ENCODE results near the gene PPM1N.
A peak's percentile ranks its signal among the peaks of the same experiment; 100 is the strongest.

The PPM1N gene

GRCh38 chr19:45492137-45492626, 6.1 kb upstream of the PPM1N start:
- DNase-seq (ENCODE audit: low spot score), result no peak

- DNase-seq (ENCODE audit: low spot score), result no peak
Measured at GRCh38 chr19:45492627-45493470, 5.4 kb upstream of the PPM1N start.

DNA sequence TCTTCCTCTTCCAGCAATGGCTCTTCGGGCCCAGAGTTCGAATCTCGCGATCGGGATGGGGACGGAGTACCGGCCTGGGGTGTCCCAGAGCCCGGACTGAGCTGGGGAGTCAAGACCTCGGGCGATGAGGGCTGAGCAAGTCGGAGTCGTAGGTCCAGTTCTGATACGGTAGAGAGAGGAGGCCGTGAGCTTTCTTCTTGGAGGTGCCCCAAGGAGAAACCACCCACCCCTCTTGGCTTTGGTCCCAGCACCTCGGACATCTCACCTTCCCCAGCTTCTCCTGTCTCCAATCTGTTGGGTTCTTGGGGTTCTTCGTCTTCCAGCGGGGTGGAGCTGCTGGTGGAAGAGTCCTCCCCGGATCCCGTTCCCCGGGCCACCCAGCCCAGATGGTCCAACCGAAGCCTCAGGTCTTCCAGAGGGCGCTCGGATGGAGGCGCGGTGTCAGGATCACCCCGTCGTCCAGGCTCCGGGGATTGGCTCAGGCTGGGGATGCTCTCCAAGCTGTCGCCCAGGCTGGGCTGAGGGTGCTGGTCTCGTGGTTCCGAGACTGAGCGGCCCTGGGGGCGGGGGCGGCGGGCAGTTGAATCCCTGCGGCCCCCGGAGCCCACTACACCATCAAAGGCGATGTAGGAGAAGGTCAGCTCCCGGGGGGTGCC, 3.9 kb upstream of the PPM1N start:
- no peak for DNase-seq (ENCODE audit: low spot score)

DNA sequence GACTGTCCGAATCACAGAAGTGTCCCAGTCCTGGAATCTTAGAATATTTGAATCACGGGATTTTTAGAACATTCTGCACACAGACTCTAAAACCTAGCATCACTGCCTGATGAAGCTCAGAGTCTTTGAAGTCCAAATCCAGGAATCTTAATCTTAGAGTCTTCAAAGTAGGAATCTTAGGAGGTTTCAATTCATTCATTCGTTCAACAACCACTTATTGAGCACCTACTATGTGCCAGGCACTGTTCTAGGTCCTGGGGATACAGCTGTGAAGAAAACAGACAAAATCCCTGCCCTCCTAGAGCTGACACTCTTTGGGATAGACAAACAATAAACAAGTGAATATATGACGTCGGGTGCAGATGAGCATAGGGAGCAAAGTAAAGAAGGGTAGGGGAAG, 3.1 kb upstream of the PPM1N start:
- no peak for DNase-seq (ENCODE audit: low spot score)

DNA sequence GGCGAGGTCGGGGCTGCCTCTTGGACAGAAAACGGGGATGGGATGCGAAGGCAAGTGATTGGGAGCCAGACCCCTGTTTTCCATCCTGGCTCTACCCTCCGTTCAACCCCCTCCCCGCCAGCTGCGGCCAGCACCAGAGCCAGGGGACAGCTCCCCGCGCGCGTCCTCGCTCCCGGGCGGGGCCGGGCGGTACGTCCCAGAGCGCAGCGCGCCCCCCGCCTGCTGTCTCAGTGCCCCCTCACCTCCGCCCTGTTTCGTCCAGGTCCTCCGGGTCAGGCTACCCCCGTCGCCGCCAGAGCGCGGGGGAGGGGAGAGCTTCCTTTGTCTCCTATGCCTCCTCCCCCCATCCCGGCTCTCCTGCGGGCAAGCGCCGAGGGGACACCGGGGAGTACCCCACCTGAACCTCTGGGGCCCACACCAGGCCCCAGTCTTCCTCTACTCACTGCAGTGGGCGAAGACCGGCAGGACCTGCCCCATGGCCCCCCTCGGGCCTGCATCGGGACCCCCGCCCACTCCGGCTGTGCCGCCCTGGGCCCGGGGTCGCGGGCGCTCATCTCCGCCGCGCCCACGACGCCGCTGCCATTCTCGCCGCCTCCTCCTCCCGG, 1.8 kb upstream of the PPM1N start:
- DNase-seq (ENCODE audit: low spot score), result no peak

DNA sequence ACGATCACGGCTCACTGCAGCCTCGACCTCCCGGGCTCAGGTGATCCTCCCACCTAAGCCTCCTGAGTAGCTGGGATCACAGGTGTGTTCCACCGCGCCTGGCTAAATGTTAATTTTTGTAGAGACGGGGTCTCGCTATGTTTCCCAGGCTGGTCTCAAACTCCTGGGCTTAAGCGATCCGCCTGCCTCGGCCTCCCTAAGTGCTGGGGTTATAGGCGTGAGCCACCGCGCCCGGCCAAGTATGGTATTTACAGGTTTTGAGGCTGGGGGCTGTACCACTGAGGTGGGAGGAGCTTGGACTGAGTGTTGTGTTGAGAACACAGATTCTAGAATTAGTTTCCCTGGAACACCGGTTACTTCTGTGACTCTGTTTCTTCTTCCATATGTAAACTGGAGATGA, 452 bp upstream of the PPM1N start:
- no peak for DNase-seq (ENCODE audit: low spot score)

- no peak for DNase-seq (ENCODE audit: low spot score)
Measured at GRCh38 chr19:45499196-45500180, 1.2 kb downstream of the PPM1N start.

GRCh38 chr19:45500918-45501729, 2.9 kb downstream of the PPM1N start:
- DNase-seq (ENCODE audit: low spot score), result no peak

DNA sequence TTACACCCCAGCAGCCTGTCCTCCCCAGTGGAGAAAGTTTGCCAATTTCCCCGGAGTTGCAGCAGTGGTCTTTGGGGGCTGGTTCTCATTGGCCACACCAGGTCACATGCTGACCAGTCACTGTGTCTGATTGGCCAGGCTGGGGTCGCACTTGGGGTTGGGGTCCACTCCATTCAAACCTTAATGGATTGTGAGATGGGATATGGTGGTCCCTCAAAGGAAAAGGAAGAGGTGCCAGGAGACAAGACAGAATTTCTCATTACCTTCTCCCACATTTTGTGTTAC, 3.4 kb downstream of the PPM1N start:
- DNase-seq (ENCODE audit: low spot score), result no peak

- DNase-seq (ENCODE audit: low spot score), result no peak
Measured at GRCh38 chr19:45502111-45502510, 3.9 kb downstream of the PPM1N start.

- no peak for DNase-seq (ENCODE audit: low spot score)
Measured at GRCh38 chr19:45503909-45504308, 5.7 kb downstream of the PPM1N start.

GRCh38 chr19:45505151-45505995, 7.1 kb downstream of the PPM1N start:
- DNase-seq (ENCODE audit: low spot score), result no peak

- DNase-seq (ENCODE audit: low spot score), result no peak
Measured at GRCh38 chr19:45505996-45506245, 7.7 kb downstream of the PPM1N start.

DNA sequence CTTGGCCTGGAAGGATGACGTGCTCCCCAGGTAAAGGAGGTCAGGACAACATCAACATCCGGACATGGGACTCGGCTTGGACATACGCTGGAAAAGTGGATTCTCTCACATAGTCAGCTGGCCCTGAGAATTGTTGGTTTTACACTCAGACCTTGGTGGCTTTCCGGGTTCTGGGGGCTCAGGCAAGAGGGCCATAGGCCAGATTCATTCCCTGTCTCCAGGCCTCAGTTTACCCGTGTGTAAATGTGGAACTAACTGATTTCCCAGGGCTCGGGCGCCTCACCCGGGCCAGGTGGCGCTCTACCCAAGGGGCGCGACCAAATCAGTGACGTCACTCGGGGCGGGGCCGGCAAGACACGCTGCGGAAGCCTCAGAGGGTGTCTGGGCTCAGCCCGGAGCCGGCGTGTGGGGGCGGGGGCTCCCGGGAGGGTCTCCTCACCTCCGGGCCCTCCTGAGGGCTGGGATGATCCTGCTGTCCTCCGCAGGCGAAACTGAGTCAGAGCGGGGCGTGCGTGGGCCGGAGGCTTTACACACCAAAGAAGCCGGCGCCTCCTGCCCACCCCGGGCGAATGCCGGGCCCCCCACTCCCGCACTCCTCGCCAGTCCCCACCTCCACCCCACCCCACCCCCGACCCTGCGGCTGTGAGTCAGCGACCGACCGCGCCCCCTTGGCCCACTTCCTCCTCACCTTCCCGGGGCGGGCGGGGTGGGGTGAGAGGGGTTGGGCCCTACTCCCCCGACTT, 8.2 kb downstream of the PPM1N start:
- DNase-seq (ENCODE audit: low spot score), result peak; percentile 95

DNA sequence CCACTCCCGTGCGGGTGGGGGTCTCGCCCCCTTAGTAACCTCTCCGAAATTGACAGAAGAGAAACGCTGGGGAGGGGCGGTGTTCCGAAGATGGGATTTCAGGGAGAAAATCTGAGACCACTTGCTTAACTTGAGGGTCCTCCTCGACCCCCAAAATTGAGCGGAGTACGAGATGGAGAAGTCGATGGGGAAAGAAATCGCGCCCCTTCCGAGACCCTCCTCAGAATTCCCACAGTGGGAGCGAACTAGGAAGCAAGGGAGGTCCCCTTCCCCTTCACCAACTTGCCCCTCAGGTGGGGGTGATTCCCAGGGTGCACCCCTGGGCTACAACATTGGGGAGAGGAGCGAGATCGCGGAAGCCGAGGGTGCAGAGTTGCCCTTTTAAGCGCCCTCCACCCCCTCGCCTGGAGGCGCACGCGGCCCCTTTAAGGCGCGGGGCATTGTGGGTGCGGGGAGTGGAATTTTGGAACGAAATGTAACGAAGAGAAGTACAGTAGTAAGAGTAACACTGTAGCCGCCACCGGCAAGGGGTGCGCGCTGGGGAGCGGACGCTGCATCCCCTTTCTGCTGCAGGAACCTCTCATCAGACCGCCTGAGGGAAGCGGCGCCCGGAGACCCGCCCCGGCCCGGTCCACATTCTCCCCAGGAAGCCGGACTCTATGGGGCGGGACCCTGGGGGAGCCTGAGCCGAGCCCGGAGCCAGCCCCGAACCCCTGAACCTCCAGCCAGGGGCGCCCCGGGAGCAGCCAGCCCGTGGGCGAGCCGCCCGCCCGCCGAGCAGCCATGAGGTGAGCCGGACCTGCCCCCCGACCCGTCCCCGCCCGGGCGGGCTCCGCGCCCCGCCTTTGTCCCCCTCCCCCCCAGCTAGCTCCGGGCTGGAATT, 9.0 kb downstream of the PPM1N start, which contains the start of gene VASP:
TSS of gene VASP (plus strand) at position 491 of the 883 bp plus-strand sequence. CDS start at position 784, 293 bp downstream.
- DNase-seq (ENCODE audit: low spot score), result peak; percentile 92

GRCh38 chr19:45507872-45508416, 9.7 kb downstream of the PPM1N start:
- no peak for DNase-seq (ENCODE audit: low spot score)

DNA sequence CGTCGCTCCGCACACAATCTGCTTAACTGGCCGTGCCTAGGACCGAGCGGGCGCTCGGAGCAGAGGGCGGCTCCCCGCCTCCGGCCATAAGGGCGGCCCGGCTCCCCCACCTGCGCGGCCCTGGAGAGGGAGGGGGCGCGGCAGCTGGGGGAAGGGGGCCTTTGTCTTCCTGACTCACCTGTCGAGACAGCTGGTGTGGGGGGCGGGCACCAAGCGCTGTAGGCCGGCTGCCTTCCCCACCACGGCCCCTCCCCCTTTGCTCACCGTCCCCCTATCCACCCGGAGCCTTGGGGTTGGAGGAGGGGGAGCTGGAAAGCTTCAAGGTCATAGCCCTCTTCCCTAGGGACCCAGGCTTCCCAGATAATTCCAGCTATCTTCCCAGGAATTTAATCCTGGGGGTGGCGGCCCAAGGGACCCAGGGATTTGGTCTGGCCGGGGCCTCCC, 10.2 kb downstream of the PPM1N start:
- DNase-seq (ENCODE audit: low spot score), result peak; percentile 74
